ENCODE data around the gene LASP1.

Gene LASP1

GRCh38 chr17:38888842-38889241 is 19.0 kb downstream of the LASP1 start:
- DNase-seq (ENCODE audit: low read depth in 2 of 2), result no peak

GRCh38 chr17:38889745-38890409 is 20.0 kb downstream of the LASP1 start:
- no peak for DNase-seq (ENCODE audit: low read depth in 2 of 2)

GRCh38 chr17:38890410-38890746 is 20.5 kb downstream of the LASP1 start:
- DNase-seq (ENCODE audit: low read depth in 2 of 2), result no peak

- DNase-seq (ENCODE audit: low read depth in 2 of 2), result no peak
Observed at GRCh38 chr17:38891441-38891840, 21.6 kb downstream of the LASP1 start.

DNA sequence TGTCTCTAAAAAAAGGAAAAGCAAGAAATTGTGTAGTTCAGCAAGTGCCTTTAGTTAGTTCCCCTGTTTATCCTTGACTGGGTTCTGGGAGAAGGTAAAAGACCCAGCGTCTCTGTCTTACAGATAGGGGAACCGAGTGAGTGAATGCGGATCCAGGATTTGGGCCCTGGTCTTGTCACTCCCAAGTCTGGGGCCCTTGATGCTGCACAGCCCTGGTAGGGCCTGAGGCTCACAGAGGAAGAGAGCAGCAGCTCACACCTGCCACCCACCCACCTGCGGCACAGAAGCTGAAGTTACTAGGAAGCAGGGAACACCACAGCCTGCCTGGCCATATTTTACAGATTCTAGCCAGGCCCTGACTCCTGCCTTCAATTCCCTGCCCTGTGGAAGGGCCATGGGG is 22.2 kb downstream of the LASP1 start:
- DNase-seq (ENCODE audit: low read depth in 2 of 2), result no peak

GRCh38 chr17:38892620-38893019 is 22.8 kb downstream of the LASP1 start:
- no peak for DNase-seq (ENCODE audit: low read depth in 2 of 2)

GRCh38 chr17:38893113-38893512 is 23.3 kb downstream of the LASP1 start:
- DNase-seq (ENCODE audit: low read depth in 2 of 2), result no peak

DNA sequence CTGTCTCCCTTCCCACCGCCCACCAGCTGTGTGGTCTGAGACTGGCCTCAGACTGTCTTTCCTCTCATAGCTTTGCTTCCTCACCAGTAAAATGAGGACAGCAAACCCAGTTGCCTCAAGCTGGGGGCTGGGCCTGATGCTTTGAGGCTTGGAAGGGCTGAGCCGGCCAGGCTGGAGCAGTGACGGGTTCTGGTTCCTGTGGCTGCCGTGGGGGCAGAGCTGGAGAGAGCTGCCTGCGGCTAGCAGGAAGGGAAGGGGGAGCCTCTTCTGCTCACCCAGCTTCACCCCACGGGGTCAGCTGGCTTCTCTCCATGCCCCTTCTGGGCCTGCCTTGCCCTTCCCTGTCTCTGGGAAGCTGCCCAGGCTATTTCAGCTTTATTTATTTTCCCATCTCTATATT is 23.7 kb downstream of the LASP1 start:
- no peak for DNase-seq (ENCODE audit: low read depth in 2 of 2)

DNA sequence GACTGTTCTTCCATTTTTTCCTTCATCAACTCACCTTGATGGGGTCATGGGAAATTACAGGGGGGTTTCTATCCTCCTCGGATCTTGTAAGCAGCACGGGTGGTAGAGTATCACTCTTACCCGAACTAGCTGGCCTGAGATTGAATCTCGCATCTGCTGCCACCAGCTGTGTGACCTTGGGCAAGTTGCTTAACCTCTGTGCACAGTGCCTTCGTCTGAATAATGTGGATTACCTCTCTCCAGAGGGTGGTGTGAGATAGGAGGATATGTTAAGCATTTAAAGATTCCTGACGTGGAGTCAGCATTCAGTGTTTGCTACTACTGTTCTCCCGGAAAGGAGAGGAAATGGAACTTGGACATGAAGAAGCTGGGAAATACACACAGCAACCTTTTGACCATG is 24.4 kb downstream of the LASP1 start:
- DNase-seq (ENCODE audit: low read depth in 2 of 2), result no peak

DNA sequence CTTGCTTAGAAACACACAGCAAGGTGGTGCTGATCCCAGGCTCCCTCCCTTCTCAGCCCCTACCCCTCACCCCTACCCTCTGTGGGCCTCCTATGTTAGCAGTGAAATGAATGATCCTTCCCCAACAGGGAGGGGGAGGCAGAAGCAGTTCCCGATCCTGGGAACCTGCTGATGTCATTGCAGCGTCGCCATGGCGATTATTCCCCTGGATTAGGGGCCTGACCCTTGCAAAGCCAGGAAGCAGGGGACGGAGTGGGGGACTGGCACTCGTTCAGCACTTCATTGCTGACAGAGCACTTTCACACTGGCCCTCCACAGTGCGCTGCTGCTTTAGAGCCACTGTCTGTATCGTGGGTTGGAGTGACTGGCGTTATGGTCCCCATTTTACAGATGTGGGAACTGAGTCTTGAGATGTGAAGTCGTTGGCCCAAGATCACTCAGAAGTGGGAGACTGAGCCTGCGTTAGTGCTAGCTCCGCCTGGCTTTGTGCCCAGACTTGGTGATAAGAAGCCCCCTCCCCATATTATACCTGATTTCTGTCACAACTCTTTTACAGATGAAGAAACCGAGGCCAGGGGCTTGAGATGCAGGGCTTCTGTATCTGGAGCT is 26.6 kb downstream of the LASP1 start:
- DNase-seq (ENCODE audit: low read depth in 2 of 2), result no peak

GRCh38 chr17:38897176-38897575 is 27.3 kb downstream of the LASP1 start:
- no peak for DNase-seq (ENCODE audit: low read depth in 2 of 2)

- no peak for DNase-seq (ENCODE audit: low read depth in 2 of 2)
Observed at GRCh38 chr17:38897671-38898290, 27.9 kb downstream of the LASP1 start.

DNA sequence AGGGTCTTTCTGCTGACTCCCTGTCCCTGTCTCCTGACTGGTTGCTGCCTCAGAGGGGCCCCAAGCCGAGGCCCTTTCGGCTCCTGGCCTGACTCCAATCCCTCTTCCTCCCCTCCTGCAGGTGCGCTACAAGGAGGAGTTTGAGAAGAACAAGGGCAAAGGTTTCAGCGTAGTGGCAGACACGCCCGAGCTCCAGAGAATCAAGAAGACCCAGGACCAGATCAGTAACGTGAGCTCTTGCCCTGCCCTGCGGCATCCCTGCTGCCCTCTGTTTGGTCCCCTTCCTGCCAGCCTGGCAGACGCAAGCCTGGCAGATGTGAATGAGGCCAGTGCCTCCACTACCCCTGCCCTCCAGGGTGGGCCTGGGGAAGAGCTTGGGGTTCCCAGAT is 28.4 kb downstream of the LASP1 start:
- DNase-seq (ENCODE audit: low read depth in 2 of 2), result no peak

- DNase-seq (ENCODE audit: low read depth in 2 of 2), result peak; percentile 83 to 86
Observed at GRCh38 chr17:38898812-38899348, 29.0 kb downstream of the LASP1 start.

DNA sequence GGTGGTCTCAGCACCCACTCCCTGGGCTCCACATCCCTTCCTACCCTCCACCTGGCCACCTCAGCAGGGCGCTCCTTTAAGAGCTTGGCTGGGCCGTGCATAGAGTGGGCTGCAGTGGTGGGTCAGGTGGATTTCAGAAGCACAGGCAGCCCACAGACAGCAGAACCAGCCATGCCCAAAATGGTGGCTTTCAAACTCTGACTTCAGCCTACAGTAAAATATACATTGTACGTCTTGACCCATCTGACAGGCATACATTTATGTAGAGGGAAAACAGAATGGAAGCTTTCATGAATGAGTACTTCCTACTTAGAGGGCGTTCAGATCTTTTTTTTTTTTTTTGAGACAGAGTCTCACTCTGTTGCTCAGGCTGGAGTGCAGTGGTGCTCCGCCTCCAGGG is 29.6 kb downstream of the LASP1 start:
- no peak for DNase-seq (ENCODE audit: low read depth in 2 of 2)

- no peak for DNase-seq (ENCODE audit: low read depth in 2 of 2)
Observed at GRCh38 chr17:38900978-38901656, 31.3 kb downstream of the LASP1 start.

GRCh38 chr17:38903404-38903803 is 33.5 kb downstream of the LASP1 start:
- DNase-seq (ENCODE audit: low read depth in 2 of 2), result no peak

DNA sequence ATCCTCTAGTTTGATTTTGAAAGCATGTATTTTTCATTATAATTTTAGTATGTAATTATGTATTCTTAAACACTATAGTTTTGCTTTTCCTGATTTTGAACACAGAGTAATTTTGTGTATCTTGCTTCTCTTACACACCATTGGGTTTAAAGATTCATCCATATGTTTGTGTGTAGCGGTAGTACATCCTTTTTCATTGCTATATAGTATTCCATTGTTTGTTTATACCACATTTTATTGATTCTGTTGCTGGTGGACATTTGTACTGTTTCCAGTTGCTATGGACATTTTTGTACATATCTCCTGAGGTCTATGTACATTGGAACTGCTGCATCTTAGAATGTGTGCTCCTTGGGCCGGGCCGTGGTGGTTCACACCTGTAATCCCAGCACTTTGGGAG is 35.0 kb downstream of the LASP1 start:
- no peak for DNase-seq (ENCODE audit: low read depth in 2 of 2)

GRCh38 chr17:38905375-38905774 is 35.5 kb downstream of the LASP1 start:
- DNase-seq (ENCODE audit: low read depth in 2 of 2), result no peak

- no peak for DNase-seq (ENCODE audit: low read depth in 2 of 2)
Observed at GRCh38 chr17:38906460-38907228, 36.8 kb downstream of the LASP1 start.

DNA sequence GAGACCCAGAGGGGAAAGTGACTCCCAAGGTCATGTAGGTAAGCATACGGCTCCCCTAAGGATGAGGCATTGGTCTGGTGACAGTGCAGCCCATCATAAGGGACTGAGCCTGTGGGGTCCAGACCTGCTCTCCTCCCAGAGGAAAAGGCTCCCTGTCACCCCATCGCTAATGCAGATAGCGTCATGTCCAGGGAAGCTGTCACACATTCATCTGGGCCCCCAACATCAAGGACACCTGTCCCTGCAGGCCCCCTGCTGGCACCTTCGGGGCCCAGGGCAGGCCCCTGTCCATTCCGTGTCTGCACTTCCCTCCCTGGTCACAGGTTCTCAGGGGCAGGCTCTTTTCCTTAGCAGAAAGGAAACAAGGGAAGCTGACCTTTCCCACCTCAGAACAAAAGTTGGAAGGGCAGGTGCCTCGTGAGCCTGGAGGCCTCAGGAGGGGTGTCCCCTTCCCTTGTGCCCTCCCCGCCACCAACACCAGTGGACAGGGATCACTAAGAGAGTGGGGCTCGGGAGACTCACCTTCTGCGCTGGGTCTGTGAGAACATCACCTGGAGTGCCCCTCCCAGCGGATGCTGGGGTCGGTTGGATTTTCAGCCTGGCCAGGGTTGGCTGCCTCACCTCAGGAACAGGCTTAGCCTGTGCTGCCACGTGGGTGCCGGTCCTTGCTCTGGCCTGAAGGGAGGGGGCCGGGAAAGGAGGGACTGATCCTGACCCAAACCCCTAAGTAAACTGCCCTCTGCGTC is 38.2 kb downstream of the LASP1 start:
- no peak for DNase-seq (ENCODE audit: low read depth in 2 of 2)

All from activated CD8-positive, alpha-beta memory T cell treated with anti-CD3 and anti-CD28 coated beads for 4 hours (primary cell).